ENCODE measurements around the gene DSG2. TPM values are rescaled to one million over a fixed set of nuclear protein-coding genes. Genes with fewer than 3 reads are reported as not detected.

DSG2 gene
- total RNA-seq, 1 experiment from 2014 or later = 123 TPM

- CTCF ChIA-PET = interaction anchor here (0.6 kb wide), 1 partner anchor 65 kb away, joined by 3 read pairs; no protein-coding TSS in a partner anchor
- H3K9ac ChIP-seq (ENCODE audit: low read length) = no peak overlapping the region
- no peak overlapping the region for H2AFZ ChIP-seq (ENCODE audit: low read depth, low read length, poor library complexity, severe bottlenecking)
- ATAC-seq (peak; percentile 47; the same call in 1 of the 2 replicates), DNase-seq (ENCODE audit: low read depth, low spot score) (no peak)
- H3K9me3 ChIP-seq (ENCODE audit: control insufficient read depth in 1 of 2, insufficient read depth in 1 of 2, low read depth in 1 of 2, low read length in 2 of 2) = no peaks in the 10 kb centered on the region
- H3K9me2 ChIP-seq (ENCODE audit: insufficient read depth) = no peaks in the 10 kb centered on the region
- H3K4me2 ChIP-seq (ENCODE audit: low read length) = peak overlapping the region; percentile 56
- H3K27ac ChIP-seq (ENCODE audit: low read depth, low read length) = no peak overlapping the region
- RAD21 ChIA-PET (ENCODE audit: low non-redundant PET in 1 of 2, low total read pairs in 2 of 2, uncharacterized antibody in 2 of 2, unreplicated experiment in 2 of 2) = no interaction called here
- TF ChIP-seq FOSL1 (IDR thresholded peaks at IDR 0.05; ENCODE audit: low read depth) (peak; percentile 58; the same call in 1 of the 2 replicates), SIN3A (IDR thresholded peaks at IDR 0.05; ENCODE audit: low read depth) (no peak), POLR2A (IDR thresholded peaks at IDR 0.05; ENCODE audit: borderline replicate concordance, extremely low read depth, insufficient read depth, insufficient read length) (no peak), SP1 (IDR thresholded peaks at IDR 0.05; ENCODE audit: low read depth) (peak; percentile 38; the same call in 1 of the 2 replicates), JUND (IDR thresholded peaks at IDR 0.05) (peak; percentile 44; the same call in 1 of the 2 replicates), ATF3 (IDR thresholded peaks at IDR 0.05) (no peak)
- POLR2A ChIA-PET = no interaction called here
- H3K79me2 ChIP-seq (ENCODE audit: insufficient read depth, low read length) = no peaks in the 10 kb centered on the region
- BruUV-seq (replicated peaks) = no TSS peak
- peaks cover 26 to 61% of the 10 kb centered on the region in 2 experiments for H3K4me1 ChIP-seq (ENCODE audit: control insufficient read depth in 1 of 2, insufficient read depth in 2 of 2, low read length in 2 of 2)
- no peaks in the 10 kb centered on the region for H3K36me3 ChIP-seq (ENCODE audit: control insufficient read depth in 1 of 2, insufficient read depth in 2 of 2, low read length in 2 of 2)
- no peaks in the 10 kb centered on the region for H3K27me3 ChIP-seq (ENCODE audit: insufficient read depth, low read length)
- no peaks in the 10 kb centered on the region for H4K20me1 ChIP-seq (ENCODE audit: insufficient read depth)
- intact Hi-C loops (cut with micrococcal nuclease) = no loop called here
- H3K4me3 ChIP-seq (replicated peaks in 1 of 2; ENCODE audit: low read depth in 1 of 2, low read length in 2 of 2) = no peak overlapping the region
These were observed 8.7 kb upstream of the DSG2 start for GRCh38 chr18:31489311-31489710.

- H2AFZ ChIP-seq (ENCODE audit: low read depth, low read length, poor library complexity, severe bottlenecking) = peak overlapping the region; percentile 4
- intact Hi-C loops (cut with micrococcal nuclease) = no loop called here
- no peaks in the 10 kb centered on the region for H3K9me3 ChIP-seq (ENCODE audit: control insufficient read depth in 1 of 2, insufficient read depth in 1 of 2, low read depth in 1 of 2, low read length in 2 of 2)
- BruUV-seq (replicated peaks) = no TSS peak
- peak; percentile 67 for ATAC-seq
- H4K20me1 ChIP-seq (ENCODE audit: insufficient read depth) = no peaks in the 10 kb centered on the region
- ChIA-PET CTCF (interaction anchor here (1.3 kb wide), 1 partner anchor 20 kb away, joined by 3 read pairs; no protein-coding TSS in a partner anchor), POLR2A (no interaction called here), RAD21 (ENCODE audit: low non-redundant PET in 1 of 2, low total read pairs in 2 of 2, uncharacterized antibody in 2 of 2, unreplicated experiment in 2 of 2) (no interaction called here)
- peaks cover 26 to 61% of the 10 kb centered on the region in 2 experiments for H3K4me1 ChIP-seq (ENCODE audit: control insufficient read depth in 1 of 2, insufficient read depth in 2 of 2, low read length in 2 of 2)
- H3K4me3 ChIP-seq (replicated peaks in 1 of 2; ENCODE audit: low read depth in 1 of 2, low read length in 2 of 2) = peak overlapping the region in 1 of 2 experiments; percentile 29; a peak in 2 of 4 replicates
- H3K79me2 ChIP-seq (ENCODE audit: insufficient read depth, low read length) = no peaks in the 10 kb centered on the region
- no peaks in the 10 kb centered on the region for H3K9me2 ChIP-seq (ENCODE audit: insufficient read depth)
- DNase-seq (ENCODE audit: low read depth, low spot score) = no peak
- no peaks in the 10 kb centered on the region for H3K36me3 ChIP-seq (ENCODE audit: control insufficient read depth in 1 of 2, insufficient read depth in 2 of 2, low read length in 2 of 2)
- peak overlapping the region; percentile 46 for H3K9ac ChIP-seq (ENCODE audit: low read length)
- peak overlapping the region; percentile 38; the same call in 1 of the 2 replicates for H3K27ac ChIP-seq (ENCODE audit: low read depth, low read length)
- H3K4me2 ChIP-seq (ENCODE audit: low read length) = peak overlapping the region; percentile 56
- H3K27me3 ChIP-seq (ENCODE audit: insufficient read depth, low read length) = no peaks in the 10 kb centered on the region
- TF ChIP-seq MAX (IDR thresholded peaks at IDR 0.05) (0 out of 2 replicates have a peak, but pooled peaks have one; percentile 30), CTCF (IDR thresholded peaks at IDR 0.05 in 2 of 3, conservative IDR thresholded peaks at IDR 0.05 in 1 of 3; ENCODE audit: borderline replicate concordance in 1 of 3, insufficient read depth in 1 of 3, low read depth in 2 of 3, low read length in 2 of 3) (no peak), POLR2A (IDR thresholded peaks at IDR 0.05; ENCODE audit: borderline replicate concordance, extremely low read depth, insufficient read depth, insufficient read length) (no peak), SP1 (IDR thresholded peaks at IDR 0.05; ENCODE audit: low read depth) (peak; percentile 78), CBX3 (IDR thresholded peaks at IDR 0.05; ENCODE audit: low read depth) (peak; percentile 40; the same call in 1 of the 2 replicates), REST (IDR thresholded peaks at IDR 0.05; ENCODE audit: low read depth) (no peak), ZFX (IDR thresholded peaks at IDR 0.05) (no peak), RAD21 (IDR thresholded peaks at IDR 0.05; ENCODE audit: low read depth) (peak; percentile 11; the same call in 1 of the 2 replicates), CEBPB (IDR thresholded peaks at IDR 0.05; ENCODE audit: low read depth) (no peak), POLR2AphosphoS5 (IDR thresholded peaks at IDR 0.05; ENCODE audit: low read depth, low read length) (peak; percentile 35; the same call in 1 of the 2 replicates), TCF7L2 (IDR thresholded peaks at IDR 0.05; ENCODE audit: borderline replicate concordance, extremely low read depth, insufficient read depth, insufficient read length) (no peak), JUND (IDR thresholded peaks at IDR 0.05) (peak; percentile 82), FOSL1 (IDR thresholded peaks at IDR 0.05; ENCODE audit: low read depth) (peak; percentile 87)
These were observed 7.6 kb upstream of the DSG2 start for GRCh38 chr18:31490387-31490786.

Measured in HCT116 (cell line).